GM08714 (cell line): ENCODE measurements around the gene PKD2.

Experiments used
- H3K4me3 ChIP-seq: fragments of 200-500 bp; sonication (Bioruptor generic); 2 replicates; pipeline ENCODE4 v1.5.1; 2014; ENCODE audit warnings: mild to moderate bottlenecking, low read length, inconsistent platforms
- ZNF274 ChIP-seq: IDR thresholded peaks from 2 replicates; pipeline ENCODE4 v1.6.1; 2012; ENCODE audit warnings: mild to moderate bottlenecking, low read depth, low read length

PKD2 gene

GRCh38 chr4:88027611-88028608 is 20.5 kb downstream of the PKD2 start:
- H3K4me3 ChIP-seq = no peak overlapping the region
- no peak for TF ChIP-seq ZNF274

- no peak for TF ChIP-seq ZNF274
- H3K4me3 ChIP-seq = no peak overlapping the region
Observed at GRCh38 chr4:88028946-88029345, 21.5 kb downstream of the PKD2 start.

DNA sequence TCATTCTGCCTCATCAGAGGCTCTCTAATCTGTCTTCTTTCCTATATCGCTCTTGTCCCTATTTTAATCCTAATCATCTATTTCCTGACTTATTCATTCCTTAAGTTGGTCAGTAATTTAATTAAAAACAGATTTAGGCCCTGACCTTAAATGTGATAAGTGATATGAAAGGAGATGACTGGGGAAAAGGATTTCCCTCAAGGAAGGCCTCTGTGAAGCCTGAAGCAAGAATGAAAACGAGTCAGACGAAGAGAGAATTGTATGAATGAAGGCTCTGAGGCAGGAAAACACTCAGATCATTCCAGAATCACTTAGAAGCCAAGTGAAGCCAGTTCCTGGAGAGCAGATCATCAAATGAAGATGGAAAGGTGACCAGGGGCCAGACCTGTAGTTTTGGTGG is 22.1 kb downstream of the PKD2 start:
- TF ChIP-seq ZNF274 = no peak
- no peak overlapping the region for H3K4me3 ChIP-seq

- H3K4me3 ChIP-seq = no peak overlapping the region
- TF ChIP-seq ZNF274 = no peak
Observed at GRCh38 chr4:88030565-88031310, 23.3 kb downstream of the PKD2 start.

- no peak for TF ChIP-seq ZNF274
- no peak overlapping the region for H3K4me3 ChIP-seq
Observed at GRCh38 chr4:88033309-88033708, 25.9 kb downstream of the PKD2 start.

DNA sequence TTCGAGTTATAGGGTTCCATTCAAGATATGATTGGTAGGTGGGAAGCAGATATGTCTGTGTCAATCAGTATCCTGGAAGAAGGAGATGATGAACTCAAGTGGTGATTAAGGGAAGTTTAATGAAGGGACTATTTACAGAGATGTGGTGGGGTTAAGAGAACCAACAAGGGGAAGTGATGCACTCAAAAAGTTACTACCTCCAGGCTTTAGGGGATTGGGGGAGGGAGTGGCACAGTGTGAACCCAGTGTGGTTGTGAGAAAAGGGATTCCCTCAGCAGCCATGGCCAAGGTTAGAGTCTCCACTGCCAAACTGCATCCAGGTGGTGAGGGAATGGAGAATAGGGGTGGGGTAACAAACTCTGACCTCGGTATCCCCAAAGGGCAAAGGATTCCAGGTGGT is 27.9 kb downstream of the PKD2 start:
- TF ChIP-seq ZNF274 = no peak
- H3K4me3 ChIP-seq = no peak overlapping the region

GRCh38 chr4:88037447-88037846 is 30.0 kb downstream of the PKD2 start:
- no peak overlapping the region for H3K4me3 ChIP-seq
- TF ChIP-seq ZNF274 = no peak

GRCh38 chr4:88037936-88038335 is 30.5 kb downstream of the PKD2 start:
- H3K4me3 ChIP-seq = no peak overlapping the region

DNA sequence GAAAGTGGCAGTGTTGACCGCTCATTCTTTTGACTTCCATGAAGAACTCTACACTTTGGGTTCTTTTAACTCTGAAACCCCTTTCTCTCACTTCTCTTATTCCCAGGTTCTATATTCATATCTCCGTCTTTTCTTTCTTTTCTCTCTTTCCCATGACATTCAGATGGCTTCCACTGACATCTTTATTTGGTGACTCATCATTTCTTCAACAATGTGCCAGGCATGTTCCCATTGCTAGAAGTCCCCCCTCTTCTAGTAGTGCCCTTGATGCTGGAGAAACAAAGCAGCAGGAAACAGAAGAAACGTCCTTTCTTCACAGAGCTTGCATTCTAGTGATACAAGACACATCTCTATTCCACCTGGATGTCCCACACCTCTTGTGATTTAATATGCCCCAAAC is 33.3 kb downstream of the PKD2 start:
- H3K4me3 ChIP-seq = no peak overlapping the region
- no peak for TF ChIP-seq ZNF274

More at GRCh38 chr4:88037936-88038335, 30.5 kb downstream of the PKD2 start:
- TF ChIP-seq ZNF274 = no peak

DNA sequence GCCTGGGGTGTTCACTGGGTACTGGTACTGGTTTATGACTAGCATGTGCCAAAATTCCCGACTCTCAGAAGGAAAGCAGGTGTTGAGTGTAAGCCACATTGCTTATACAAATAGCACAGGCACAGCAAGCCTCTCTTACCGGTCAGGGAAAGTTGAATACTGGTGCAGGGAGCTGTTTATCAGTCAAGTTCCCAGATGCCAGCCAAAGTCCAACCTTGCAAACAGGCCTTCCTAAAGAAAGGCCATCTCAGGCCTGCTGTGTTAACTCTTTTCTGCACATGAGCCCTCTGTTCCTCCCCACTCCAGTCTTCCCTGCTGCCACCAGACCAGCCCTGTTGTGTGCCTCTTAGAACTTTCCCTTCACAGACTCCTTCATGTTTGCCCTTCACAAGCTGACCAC is 34.2 kb downstream of the PKD2 start:
- H3K4me3 ChIP-seq = no peak overlapping the region
- no peak for TF ChIP-seq ZNF274

DNA sequence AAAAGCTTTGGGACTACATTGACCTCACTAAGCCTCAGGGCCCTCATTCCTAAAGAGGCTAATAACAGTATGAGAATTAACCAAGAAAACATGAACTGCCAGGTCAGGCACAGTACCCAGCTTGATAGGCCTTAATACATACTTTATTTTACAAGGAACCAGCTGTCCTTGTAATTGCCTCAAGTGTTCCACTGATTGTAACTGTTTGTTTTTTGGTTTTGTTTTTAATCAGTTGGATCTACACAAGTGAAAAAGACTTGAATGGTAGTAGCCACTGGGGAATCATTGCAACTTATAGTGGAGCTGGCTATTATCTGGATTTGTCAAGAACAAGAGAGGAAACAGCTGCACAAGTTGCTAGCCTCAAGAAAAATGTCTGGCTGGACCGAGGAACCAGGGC is 35.6 kb downstream of the PKD2 start:
- TF ChIP-seq ZNF274 = no peak
- no peak overlapping the region for H3K4me3 ChIP-seq

DNA sequence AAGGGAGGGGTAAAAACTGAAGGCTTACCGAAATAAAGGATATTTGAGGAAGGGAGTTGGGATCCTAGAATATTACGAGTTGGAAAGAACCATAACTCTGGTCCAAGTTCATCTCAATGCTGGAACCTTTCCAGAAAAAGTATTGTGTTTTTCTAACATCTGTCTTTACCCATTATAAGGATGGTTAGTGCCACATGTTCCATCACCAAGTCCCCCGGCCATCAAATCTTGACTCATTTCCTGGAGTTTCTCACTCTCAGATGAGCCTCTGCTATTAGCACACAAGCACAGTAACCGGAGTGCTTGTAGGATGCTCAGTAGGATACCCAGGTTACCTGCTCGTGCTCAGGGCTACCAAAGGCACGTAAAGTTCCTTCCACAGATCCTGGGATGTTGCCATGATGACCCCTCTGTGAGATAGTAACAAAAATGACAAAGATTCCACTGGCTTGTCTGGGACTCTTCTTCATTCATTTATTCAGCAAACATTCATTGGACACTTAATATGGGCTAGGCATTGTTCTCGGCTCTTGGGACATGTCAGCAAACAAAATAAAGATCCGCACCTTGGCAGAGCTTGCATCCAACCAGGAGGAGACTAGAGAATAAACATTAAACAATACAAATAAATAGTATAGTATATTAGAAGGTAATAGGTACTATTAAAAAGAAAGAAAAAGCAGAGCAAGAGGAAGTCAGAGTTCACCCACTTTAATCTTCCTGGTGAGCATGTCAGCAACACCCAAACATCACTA is 36.3 kb downstream of the PKD2 start:
- H3K4me3 ChIP-seq = no peak overlapping the region
- TF ChIP-seq ZNF274 = no peak

GRCh38 chr4:88045021-88045420 is 37.6 kb downstream of the PKD2 start:
- no peak for TF ChIP-seq ZNF274
- no peak overlapping the region for H3K4me3 ChIP-seq

DNA sequence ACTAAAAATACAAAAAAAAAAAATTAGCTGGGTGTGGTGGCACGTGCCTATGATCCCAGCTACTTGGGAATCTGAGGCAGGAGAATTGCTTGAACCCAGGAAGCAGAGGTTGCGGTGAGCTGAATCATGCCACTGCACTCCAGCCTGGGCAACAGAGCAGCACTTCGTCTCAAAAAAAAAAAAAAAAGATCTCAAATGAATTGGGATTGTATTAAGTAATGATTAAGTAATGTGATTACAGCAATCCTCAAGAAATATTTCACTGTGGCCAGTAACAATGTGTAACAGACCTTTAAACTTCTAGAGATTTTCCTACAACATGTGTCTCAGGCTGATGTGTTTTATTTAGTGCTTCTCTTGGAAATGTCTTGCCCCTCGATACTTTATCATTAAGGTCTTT is 46.8 kb downstream of the PKD2 start:
- no peak for TF ChIP-seq ZNF274
- no peak overlapping the region for H3K4me3 ChIP-seq
